ENCODE measurements around the gene DTNB. TPM values are rescaled to one million over a fixed set of nuclear protein-coding genes. Genes with fewer than 3 reads are reported as not detected.

Gene DTNB
- total and polyA plus RNA-seq, 2 donors (not counting 1 experiment from before 2014, with no cell fraction given) = 25.7 to 37.3 TPM

GRCh38 chr2:25548601-25549000 lies 124.8 kb downstream of the DTNB start:
- no peaks in the 10 kb centered on the region for H3K79me2 ChIP-seq (ENCODE audit: control insufficient read depth, insufficient read depth, low read length)
- no peaks in the 10 kb centered on the region for H3K36me3 ChIP-seq (replicated peaks in 1 of 2; ENCODE audit: control extremely low read depth in 1 of 2, control insufficient read depth in 1 of 2, extremely low read depth in 1 of 2, insufficient read depth in 2 of 2, low read length in 1 of 2)
- no peak for ATAC-seq (ENCODE audit: low read depth)
- intact Hi-C loops (cut with micrococcal nuclease) = no loop called here
- no peak overlapping the region for H3K9ac ChIP-seq (ENCODE audit: low read length)
- ChIA-PET POLR2A (no interaction called here), CTCF (no interaction called here)
- no peaks in the 10 kb centered on the region for H3K9me3 Mint-ChIP-seq (ENCODE audit: insufficient read depth)
- H2AFZ ChIP-seq (ENCODE audit: insufficient read depth, low read depth, low read length, poor library complexity, severe bottlenecking) = no peak overlapping the region
- H3K4me1 ChIP-seq (ENCODE audit: control insufficient read depth in 2 of 2, insufficient read depth in 2 of 2, low read length in 2 of 2) = no peaks in the 10 kb centered on the region
- no peaks in the 10 kb centered on the region for H3K27me3 ChIP-seq (replicated peaks in 1 of 4; ENCODE audit: control extremely low read depth in 1 of 4, control insufficient read depth in 3 of 4, insufficient read depth in 4 of 4, low read length in 3 of 4)
- peaks cover 2% of the 10 kb centered on the region for H3K4me1 Mint-ChIP-seq
- H3K9me3 ChIP-seq (ENCODE audit: control extremely low read depth in 1 of 3, control insufficient read depth in 2 of 3, insufficient read depth in 1 of 3, low read length in 2 of 3) = no peaks in the 10 kb centered on the region
- no peak overlapping the region for H3K4me3 ChIP-seq (ENCODE audit: control extremely low read depth in 1 of 5, extremely low read depth in 1 of 5, insufficient read depth in 1 of 5, low read depth in 2 of 5, low read length in 4 of 5)
- no peaks in the 10 kb centered on the region for H3K27me3 Mint-ChIP-seq
- no peak overlapping the region for H3K27ac ChIP-seq (ENCODE audit: low read length in 2 of 2)
- H3K4me2 ChIP-seq (replicated peaks; ENCODE audit: low read depth, low read length, poor library complexity, severe bottlenecking) = no peak overlapping the region
- DNase-seq = no peak
- H3K4me3 Mint-ChIP-seq = no peak overlapping the region
- 100% methylated on average over 1 of the region's 2 CpGs for WGBS (ENCODE audit: insufficient coverage)
- no peak for TF ChIP-seq EZH2 (IDR thresholded peaks at IDR 0.05; ENCODE audit: borderline replicate concordance, insufficient read depth, low read depth, low read length, poor library complexity, severe bottlenecking)
- no peak for TF ChIP-seq CTCF (IDR thresholded peaks at IDR 0.05)
- no peak overlapping the region for H3K27ac Mint-ChIP-seq
- no peaks in the 10 kb centered on the region for H4K20me1 ChIP-seq (ENCODE audit: control insufficient read depth, insufficient read depth, low read length, poor library complexity, severe bottlenecking)

GRCh38 chr2:25546852-25547251 lies 126.5 kb downstream of the DTNB start:
- Histone ChIP-seq H3K4me3 (ENCODE audit: control extremely low read depth in 1 of 5, extremely low read depth in 1 of 5, insufficient read depth in 1 of 5, low read depth in 2 of 5, low read length in 4 of 5) (no peak overlapping the region), H3K4me1 (ENCODE audit: control insufficient read depth in 2 of 2, insufficient read depth in 2 of 2, low read length in 2 of 2) (no peaks in the 10 kb centered on the region), H2AFZ (ENCODE audit: insufficient read depth, low read depth, low read length, poor library complexity, severe bottlenecking) (no peak overlapping the region), H3K36me3 (replicated peaks in 1 of 2; ENCODE audit: control extremely low read depth in 1 of 2, control insufficient read depth in 1 of 2, extremely low read depth in 1 of 2, insufficient read depth in 2 of 2, low read length in 1 of 2) (no peaks in the 10 kb centered on the region), H3K79me2 (ENCODE audit: control insufficient read depth, insufficient read depth, low read length) (no peaks in the 10 kb centered on the region), H4K20me1 (ENCODE audit: control insufficient read depth, insufficient read depth, low read length, poor library complexity, severe bottlenecking) (no peaks in the 10 kb centered on the region), H3K9ac (ENCODE audit: low read length) (no peak overlapping the region), H3K27ac (ENCODE audit: low read length in 2 of 2) (no peak overlapping the region), H3K9me3 (ENCODE audit: control extremely low read depth in 1 of 3, control insufficient read depth in 2 of 3, insufficient read depth in 1 of 3, low read length in 2 of 3) (no peaks in the 10 kb centered on the region), H3K4me2 (replicated peaks; ENCODE audit: low read depth, low read length, poor library complexity, severe bottlenecking) (no peak overlapping the region), H3K27me3 (replicated peaks in 1 of 4; ENCODE audit: control extremely low read depth in 1 of 4, control insufficient read depth in 3 of 4, insufficient read depth in 4 of 4, low read length in 3 of 4) (no peaks in the 10 kb centered on the region)
- peaks cover 2% of the 10 kb centered on the region for H3K4me1 Mint-ChIP-seq
- H3K27me3 Mint-ChIP-seq = no peaks in the 10 kb centered on the region
- H3K4me3 Mint-ChIP-seq = no peak overlapping the region
- TF ChIP-seq EZH2 (IDR thresholded peaks at IDR 0.05; ENCODE audit: borderline replicate concordance, insufficient read depth, low read depth, low read length, poor library complexity, severe bottlenecking) (no peak), CTCF (IDR thresholded peaks at IDR 0.05) (no peak)
- ATAC-seq (ENCODE audit: low read depth) (no peak), DNase-seq (no peak)
- H3K9me3 Mint-ChIP-seq (ENCODE audit: insufficient read depth) = no peaks in the 10 kb centered on the region
- no peak overlapping the region for H3K27ac Mint-ChIP-seq
- POLR2A ChIA-PET = no interaction called here
- CTCF ChIA-PET = no interaction called here
- no CpG with 5 or more reads among the region's 3 CpGs for WGBS (ENCODE audit: insufficient coverage)
- intact Hi-C loops (cut with micrococcal nuclease) = no loop called here

All from B cell (primary cell).